H1 (cell line): Measurements from ENCODE around the gene PDGFRA. TPM values are rescaled to one million over a fixed set of nuclear protein-coding genes. Genes with fewer than 3 reads are reported as not detected.

ENCODE experiments used
- CTCF ChIA-PET: fragments of 300-600 bp; sonication (Branson Sonifier 250); formaldehyde crosslinking; loops from one replicate; lab custom pipeline; 2021; ENCODE audit not compliant: partially characterized antibody; lab: Charles Lee
- POLR2A ChIA-PET: fragments of 300-600 bp; sonication (Branson Sonifier 250); formaldehyde crosslinking; loops from one replicate; lab custom pipeline; 2021; ENCODE audit warnings: inconsistent platforms; ENCODE audit not compliant: partially characterized antibody; lab: Charles Lee
- DNase-seq, 2 experiments: peaks; one replicate each; pipeline versions ENCODE4 v3.0.0 to v3.0.0-alpha.2; 2010 to 2022; ENCODE audit warnings: low spot score in 2 of 2, low read depth in 1 of 2, mixed read lengths in 1 of 2
- FAIRE-seq: peaks from 2 replicates; lab custom pipeline; 2011; peaks lifted over from hg19 to GRCh38; lab: Jason Lieb, UNC
- H2AFZ ChIP-seq: 2 replicates; pipeline ENCODE4 v1.8.1; 2012; ENCODE audit warnings: low read length, inconsistent platforms
- H2AK5ac ChIP-seq: 2 replicates; pipeline ENCODE4 v1.6.1; 2013; ENCODE audit warnings: low read depth, low read length
- H2BK120ac ChIP-seq: replicated peaks from 2 replicates; pipeline ENCODE3; 2013; ENCODE audit warnings: low read depth, low read length, inconsistent platforms
- H2BK12ac ChIP-seq: 2 replicates; pipeline ENCODE4 v1.6.1; 2013; ENCODE audit warnings: low read depth, low read length
- H2BK15ac ChIP-seq: 2 replicates; pipeline ENCODE4 v1.6.1; 2013; ENCODE audit warnings: low read length
- H2BK20ac ChIP-seq: 2 replicates; pipeline ENCODE4 v1.6.1; 2013; ENCODE audit warnings: low read length
- H2BK5ac ChIP-seq: 2 replicates; pipeline ENCODE4 v1.6.1; 2013; ENCODE audit warnings: low read depth, low read length
- H3K14ac ChIP-seq: 2 replicates; pipeline ENCODE4 v1.6.1; 2013; ENCODE audit warnings: inconsistent platforms; ENCODE audit not compliant: insufficient read length
- H3K18ac ChIP-seq: 2 replicates; pipeline ENCODE4 v1.6.1; 2013; ENCODE audit warnings: low read length; ENCODE audit errors: extremely low read depth
- H3K23ac ChIP-seq: 2 replicates; pipeline ENCODE4 v1.6.1; 2013; ENCODE audit warnings: inconsistent platforms; ENCODE audit not compliant: insufficient read length
- H3K23me2 ChIP-seq: 2 replicates; pipeline ENCODE4 v1.6.1; 2013; ENCODE audit warnings: low read depth, low read length
- H3K27ac ChIP-seq: 2 replicates; pipeline ENCODE4 v1.6.1; 2011; ENCODE audit warnings: low read depth, low read length, inconsistent platforms
- H3K27me3 ChIP-seq, 4 experiments: replicated peaks in 1 of 4; 1 replicate in 1 of 4; 2 replicates in 3 of 4; pipeline versions ENCODE4 v1.6.1 to v1.8.1; 2011 to 2013; ENCODE audit warnings: low read length in 3 of 4, mild to moderate bottlenecking in 3 of 4, inconsistent platforms in 2 of 4, mixed read lengths in 2 of 4, moderate library complexity in 1 of 4; ENCODE audit not compliant: control insufficient read depth in 3 of 4, insufficient read depth in 3 of 4; ENCODE audit errors: extremely low read depth in 1 of 4
- H3K36me3 ChIP-seq, 4 experiments: 2 replicates each; pipeline versions ENCODE4 v1.6.1 to v1.8.1; 2011 to 2013; ENCODE audit warnings: mild to moderate bottlenecking in 4 of 4, low read length in 3 of 4, moderate library complexity in 2 of 4, control low read depth in 1 of 4, inconsistent platforms in 1 of 4; ENCODE audit not compliant: insufficient read depth in 4 of 4, control insufficient read depth in 2 of 4
- H3K4ac ChIP-seq: replicated peaks from 2 replicates; pipeline ENCODE3; 2013; ENCODE audit warnings: low read length, low read depth, mixed read lengths, inconsistent platforms; ENCODE audit not compliant: insufficient read length
- H3K4me1 ChIP-seq, 4 experiments: replicated peaks in 1 of 4; 1 replicate in 1 of 4; 2 replicates in 3 of 4; pipeline versions ENCODE4 v1.6.1 to v1.8.1; 2011 to 2013; ENCODE audit warnings: low read length in 3 of 4, inconsistent platforms in 2 of 4, mixed read lengths in 1 of 4; ENCODE audit not compliant: insufficient read depth in 4 of 4, control insufficient read depth in 3 of 4
- H3K4me2 ChIP-seq, 2 experiments: 2 replicates each; pipeline versions ENCODE4 v1.6.1 to v1.8.1; 2011 to 2013; ENCODE audit warnings: low read depth in 2 of 2, low read length in 2 of 2, control low read depth in 1 of 2, inconsistent platforms in 1 of 2, mild to moderate bottlenecking in 1 of 2; ENCODE audit not compliant: insufficient read depth in 1 of 2
- H3K4me3 ChIP-seq, 4 experiments: fragments of 200-600, 300-600 bp in 1 of 4; sonication (generic), shearing (Covaris generic), sonication (Bioruptor Twin) in 1 of 4; 2 replicates each; pipeline versions ENCODE4 v1.5.1 to v1.8.1; 2011 to 2016; ENCODE audit warnings: low read length in 4 of 4, low read depth in 3 of 4, control low read depth in 2 of 4, inconsistent platforms in 2 of 4, mild to moderate bottlenecking in 2 of 4, mixed read lengths in 1 of 4, moderate library complexity in 1 of 4; ENCODE audit not compliant: insufficient read depth in 2 of 4; ENCODE audit errors: extremely low read depth in 1 of 4
- H3K56ac ChIP-seq: replicated peaks from 2 replicates; pipeline ENCODE3; 2013; ENCODE audit warnings: low read depth, mild to moderate bottlenecking, mixed read lengths, low read length, inconsistent platforms; ENCODE audit not compliant: insufficient read length
- H3K79me1 ChIP-seq: 2 replicates; pipeline ENCODE4 v1.6.1; 2013; ENCODE audit warnings: low read depth, low read length, control low read depth
- H3K79me2 ChIP-seq, 2 experiments: 2 replicates each; pipeline versions ENCODE4 v1.6.1 to v1.8.1; 2012 to 2013; ENCODE audit warnings: low read length in 2 of 2, mild to moderate bottlenecking in 2 of 2, inconsistent platforms in 1 of 2; ENCODE audit not compliant: insufficient read depth in 2 of 2, control insufficient read depth in 1 of 2
- H3K9ac ChIP-seq, 4 experiments: replicated peaks in 1 of 4; 1 replicate in 1 of 4; 2 replicates in 3 of 4; pipeline versions ENCODE4 v1.6.1 to v1.8.1; 2011 to 2013; ENCODE audit warnings: low read depth in 3 of 4, low read length in 3 of 4, control low read depth in 2 of 4, mild to moderate bottlenecking in 2 of 4, moderate library complexity in 2 of 4, inconsistent platforms in 1 of 4; ENCODE audit errors: extremely low read depth in 1 of 4
- H3K9me3 ChIP-seq, 2 experiments: 2 replicates each; pipeline versions ENCODE4 v1.6.1 to v1.8.1; 2012 to 2013; ENCODE audit warnings: mild to moderate bottlenecking in 2 of 2, moderate library complexity in 2 of 2, control low read depth in 1 of 2, inconsistent platforms in 1 of 2, low read depth in 1 of 2, low read length in 1 of 2, mixed read lengths in 1 of 2; ENCODE audit not compliant: insufficient read depth in 2 of 2
- H4K20me1 ChIP-seq, 2 experiments: replicated peaks in 1 of 2; 2 replicates each; pipeline versions ENCODE3 to v1.8.1; 2011 to 2013; ENCODE audit warnings: inconsistent platforms in 2 of 2, low read length in 2 of 2, mild to moderate bottlenecking in 1 of 2; ENCODE audit not compliant: insufficient read depth in 2 of 2, control insufficient read depth in 1 of 2
- H4K5ac ChIP-seq: 2 replicates; pipeline ENCODE4 v1.6.1; 2013; ENCODE audit warnings: low read length, low read depth, mixed read lengths, inconsistent platforms; ENCODE audit not compliant: insufficient read length
- H4K8ac ChIP-seq: 2 replicates; pipeline ENCODE4 v1.8.0; 2013; ENCODE audit warnings: mild to moderate bottlenecking, moderate library complexity, low read length, inconsistent platforms; ENCODE audit not compliant: insufficient read depth; ENCODE audit errors: extremely low read depth
- H4K91ac ChIP-seq: replicated peaks from 2 replicates; pipeline ENCODE3; 2013; ENCODE audit warnings: low read length, mixed read lengths, inconsistent platforms; ENCODE audit not compliant: insufficient read length
- KDM4A ChIP-seq: IDR thresholded peaks from one replicate; pipeline ENCODE4 v1.7.1; 2012; ENCODE audit warnings: low read depth, mild to moderate bottlenecking, moderate library complexity, low read length, inconsistent platforms; ENCODE audit not compliant: severe bottlenecking
- POU5F1 ChIP-seq: IDR thresholded peaks from 2 replicates; pipeline ENCODE4 v1.6.1; 2011; ENCODE audit warnings: low read depth, mild to moderate bottlenecking, low read length, moderate library complexity
- WGBS, 2 experiments: shearing (Covaris generic) in 1 of 2; methylation state at CpG; one replicate each; pipeline versions ENCODE4 v1.1.6 to v1.1.7; 2013 to 2015; ENCODE audit warnings: low lambda C conversion rate in 2 of 2, mixed read lengths in 2 of 2, inconsistent platforms in 1 of 2, low coverage in 1 of 2, missing lambda C conversion rate in 1 of 2; ENCODE audit not compliant: insufficient replicate concordance in 2 of 2, insufficient coverage in 1 of 2, insufficient read length in 1 of 2; ENCODE audit errors: extremely low coverage in 1 of 2, missing lambda C conversion rate in 1 of 2; 5-methylcytosine and 5-hydroxymethylcytosine counted together
- polyA plus RNA-seq, 7 experiments: library from polyadenylated mRNA; depleted of rRNA in 3 of 7; stranded (reverse) in 5 of 7; unstranded in 2 of 7; fragments of >200 nt in 5 of 7; fragments of 200-250 nt in 2 of 7; gene quantifications; 1 replicate in 5 of 7; 2 replicates in 1 of 7; 4 replicates in 1 of 7; pipeline versions ENCODE4 v1.2.1 to v1.2.3, GENCODE V29; 2011 to 2013; ENCODE audit warnings: missing spikeins in 2 of 7, mixed read lengths in 2 of 7
- total RNA-seq: library from RNA; stranded (reverse); fragmentation: NEBNext Ultra II Directional; extraction: Animal tissue kit (Norgen Biotek cat#: 25700); gene quantifications from 2 replicates; pipeline ENCODE4 v1.2.1, GENCODE V29; 2021

Gene PDGFRA
- total and polyA plus RNA-seq, 2 of the 8 experiments (the other 6 are each of a cell fraction or from before 2014, with no cell fraction given): 1.4 to 3.4 TPM

DNA sequence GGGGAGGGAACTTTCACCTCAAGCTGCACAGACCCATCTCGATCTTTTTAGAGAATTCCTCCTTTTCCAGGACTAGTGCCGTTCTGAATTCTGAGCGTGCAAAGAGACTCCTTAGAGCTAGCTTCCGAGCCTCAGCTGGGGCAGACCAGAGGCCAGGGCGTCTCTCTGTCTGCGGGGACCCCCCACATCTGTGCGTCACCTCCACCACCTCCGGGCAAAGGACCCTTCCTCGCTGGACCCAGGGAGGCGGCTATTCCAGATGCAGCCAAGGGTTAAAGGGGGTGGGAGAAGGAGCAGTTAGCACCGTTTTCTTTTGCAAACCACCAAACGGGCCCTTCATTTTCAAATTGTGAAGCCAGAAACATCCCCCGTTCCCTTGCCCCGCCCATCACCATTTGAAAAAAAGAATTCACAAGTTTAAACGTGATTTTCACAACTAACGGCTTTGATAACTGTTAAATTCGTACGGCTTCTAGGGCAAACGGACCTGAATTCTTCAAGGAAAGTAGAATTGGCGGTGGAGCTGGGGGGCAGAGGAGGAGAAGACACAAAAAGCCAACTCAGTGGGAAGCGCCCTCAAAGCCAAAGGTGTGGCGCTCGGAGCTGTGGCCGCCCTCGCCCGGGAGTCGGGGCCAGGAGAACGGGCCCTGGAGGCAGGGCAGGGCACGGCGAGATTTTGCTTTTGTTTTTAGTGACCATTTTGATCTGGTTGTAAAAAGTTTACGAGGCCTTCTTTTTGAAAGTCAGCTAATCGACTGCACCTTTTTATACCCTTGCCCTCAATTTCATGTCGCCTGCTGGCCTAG, 3.3 kb upstream of the PDGFRA start:
- Histone ChIP-seq H4K5ac (no peak overlapping the region), H2AFZ (no peak overlapping the region), H3K4me3 (peak overlapping the region; percentile 32 to 85 (median 50); a peak in 7 of 8 replicates), H3K4ac (no peak overlapping the region), H3K4me1 (peaks cover 0 to 24% (median 13%) of the 10 kb centered on the region in 4 experiments; a peak in 6 of 7 replicates), H2BK120ac (no peak overlapping the region), H4K20me1 (peaks cover 2 to 6% of the 10 kb centered on the region in 2 experiments), H2BK20ac (no peak overlapping the region), H4K91ac (no peak overlapping the region), H3K79me1 (no peaks in the 10 kb centered on the region), H3K9ac (no peak overlapping the region; a peak in 1 of 7 replicates), H3K18ac (peak overlapping the region; percentile 13; the same call in 1 of the 2 replicates), H3K27ac (no peak overlapping the region), H3K36me3 (no peaks in the 10 kb centered on the region), H3K23ac (no peak overlapping the region), H3K4me2 (peak overlapping the region; percentile 67 to 87), H3K9me3 (no peaks in the 10 kb centered on the region), H3K79me2 (no peaks in the 10 kb centered on the region), H4K8ac (no peak overlapping the region), H2BK5ac (no peak overlapping the region), H3K14ac (no peak overlapping the region), H2AK5ac (no peak overlapping the region), H3K23me2 (peaks cover 30% of the 10 kb centered on the region), H2BK15ac (no peak overlapping the region), H3K27me3 (peaks cover 50 to 94% (median 85%) of the 10 kb centered on the region in 4 experiments), H3K56ac (no peak overlapping the region), H2BK12ac (no peak overlapping the region)
- POLR2A ChIA-PET: interaction anchor here (0.6 kb wide), 1 partner anchor 123 kb away, joined by 3 read pairs; no protein-coding TSS in a partner anchor
- 3% methylated on average over 33 of the region's 33 CpGs; no CpG with 5 or more reads in 1 of the 2 experiments for WGBS, 2 experiments
- FAIRE-seq (no peak), DNase-seq (peak in 1 of 2 experiments; percentile 57)
- CTCF ChIA-PET: interaction anchor here (0.6 to 3.7 kb wide), 13 partner anchors 8 to 962 kb away, joined by 3 to 24 read pairs (median 3); no protein-coding TSS in a partner anchor
- no peak for TF ChIP-seq POU5F1
- TF ChIP-seq KDM4A: peak; percentile 19
